Fibroblast of mammary gland (primary cell): ENCODE results near the gene SLC39A8.

Experiments
- DNase-seq: peaks from one replicate; pipeline ENCODE4 v3.0.0-alpha.2; 2010; ENCODE audit warnings: low read depth
- H3K4me3 ChIP-seq: 2 replicates; pipeline ENCODE4 v1.5.1; 2011; ENCODE audit warnings: low read depth, mild to moderate bottlenecking, low read length, moderate library complexity; ENCODE audit not compliant: control insufficient read depth
- CTCF ChIP-seq: conservative IDR thresholded peaks from 2 replicates; pipeline ENCODE4 v1.5.1; 2011; ENCODE audit warnings: low read depth, low read length, inconsistent platforms; ENCODE audit not compliant: control insufficient read depth, insufficient read depth

Gene SLC39A8

GRCh38 chr4:102227388-102227787 is 117.9 kb downstream of the SLC39A8 start:
- no peak for DNase-seq
- TF ChIP-seq CTCF, result no peak
- no peak overlapping the region for H3K4me3 ChIP-seq

- no peak overlapping the region for H3K4me3 ChIP-seq
- TF ChIP-seq CTCF, result no peak
- DNase-seq, result no peak
Measured at GRCh38 chr4:102223461-102223860, 121.8 kb downstream of the SLC39A8 start.

DNA sequence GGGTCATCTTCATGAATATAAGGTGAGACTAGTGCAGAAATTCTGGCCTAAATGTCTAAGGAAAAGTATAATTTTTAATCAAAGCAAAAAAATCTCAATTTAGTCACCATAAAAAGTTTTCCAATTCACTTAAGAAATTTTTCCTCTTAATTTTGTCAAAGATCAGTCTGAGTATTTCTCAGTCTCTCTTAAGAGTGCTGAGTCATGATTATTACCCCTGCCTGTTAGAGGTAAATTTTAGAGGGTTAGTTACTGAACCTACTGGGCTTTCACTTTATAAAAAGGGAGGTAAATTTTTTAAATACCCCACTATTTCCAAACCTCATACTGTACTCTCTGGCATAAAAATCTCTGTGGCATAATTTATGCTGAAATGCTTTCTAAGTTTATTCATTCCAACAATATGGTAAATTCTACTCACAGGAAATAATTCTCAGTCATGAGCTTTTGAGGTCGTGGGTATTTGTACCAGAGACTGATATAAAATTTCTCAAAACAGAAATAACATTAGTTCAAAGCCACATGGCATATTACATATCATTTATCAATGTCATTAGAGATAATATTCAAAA is 122.4 kb downstream of the SLC39A8 start:
- H3K4me3 ChIP-seq, result no peak overlapping the region
- no peak for TF ChIP-seq CTCF
- no peak for DNase-seq

- no peak overlapping the region for H3K4me3 ChIP-seq
Measured at GRCh38 chr4:102219129-102219528, 126.2 kb downstream of the SLC39A8 start.

DNA sequence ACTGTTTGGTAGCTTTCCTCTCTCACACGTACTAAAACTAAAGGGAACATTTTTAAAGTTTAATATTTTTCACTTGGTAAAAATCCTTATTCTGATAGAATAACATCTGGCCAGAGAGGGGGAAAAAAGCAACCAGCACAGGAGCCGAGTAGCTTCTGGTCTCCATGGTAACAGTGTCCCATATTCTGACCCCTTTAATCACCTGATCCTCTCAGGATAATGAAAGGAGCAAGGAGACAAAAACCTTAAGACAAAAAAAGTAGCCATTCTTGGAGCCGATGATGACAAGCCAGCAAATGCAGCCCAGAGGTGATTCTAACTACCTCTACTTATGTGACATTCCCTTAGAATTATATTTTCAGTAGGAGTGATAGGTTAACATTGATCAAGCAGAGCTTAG is 126.6 kb downstream of the SLC39A8 start:
- no peak for TF ChIP-seq CTCF
- H3K4me3 ChIP-seq, result no peak overlapping the region
- no peak for DNase-seq

More at GRCh38 chr4:102219129-102219528, 126.2 kb downstream of the SLC39A8 start:
- no peak for TF ChIP-seq CTCF
- no peak for DNase-seq

DNA sequence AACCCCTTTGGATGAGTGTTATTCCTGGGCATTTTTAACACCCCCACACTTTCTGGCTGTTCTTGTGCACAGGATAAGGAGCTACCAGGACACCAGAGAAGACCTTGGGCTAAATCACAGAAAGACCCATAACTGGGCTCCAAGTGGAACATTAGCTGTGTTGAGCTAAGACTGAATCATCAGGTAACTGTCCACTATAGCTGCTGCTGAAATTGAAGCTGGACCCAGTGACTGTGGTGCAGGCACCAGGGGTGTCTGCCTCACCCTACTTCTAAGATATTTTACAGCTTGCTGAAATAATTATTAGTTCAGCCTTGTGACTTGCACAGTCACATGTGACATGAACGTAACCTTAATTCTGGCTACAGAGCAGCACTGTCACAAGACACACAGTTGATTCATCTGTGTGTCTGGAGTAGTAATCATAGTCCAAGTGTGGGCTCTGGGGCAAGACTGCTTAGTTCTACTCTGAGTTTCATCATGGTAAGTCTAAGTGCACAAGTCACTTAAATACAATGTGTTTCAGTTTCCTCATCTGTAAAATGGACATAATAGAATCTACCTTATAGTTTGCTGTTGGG is 127.4 kb downstream of the SLC39A8 start:
- no peak for TF ChIP-seq CTCF
- no peak for DNase-seq

More for the DNA sequence above, 127.4 kb downstream of the SLC39A8 start:
- H3K4me3 ChIP-seq, result no peak overlapping the region
